Effector memory CD4-positive, alpha-beta T cell (primary cell): ENCODE measurements around the gene PLEKHG3.
A peak's percentile ranks its signal among the peaks of the same experiment; 100 is the strongest.

ENCODE experiments used
- DNase-seq, 3 donors: peaks; one replicate each; pipeline ENCODE4 v3.0.0-alpha.2; 2020
- H3K27ac ChIP-seq: 2 replicates; pipeline ENCODE4 v1.7.0; 2013; ENCODE audit warnings: mild to moderate bottlenecking, low read length, moderate library complexity; ENCODE audit not compliant: insufficient read depth, poor library complexity, severe bottlenecking
- H3K27me3 ChIP-seq: replicated peaks from 2 replicates; pipeline ENCODE4 v1.7.0; 2013; ENCODE audit warnings: mild to moderate bottlenecking, low read length; ENCODE audit not compliant: insufficient read depth, control insufficient read depth, poor library complexity, severe bottlenecking
- H3K36me3 ChIP-seq: 2 replicates; pipeline ENCODE4 v1.7.0; 2013; ENCODE audit warnings: mild to moderate bottlenecking, low read length, moderate library complexity; ENCODE audit not compliant: control insufficient read depth, insufficient read depth
- H3K4me1 ChIP-seq: 2 replicates; pipeline ENCODE4 v1.7.0; 2013; ENCODE audit warnings: low read length, mild to moderate bottlenecking; ENCODE audit not compliant: control insufficient read depth, insufficient read depth, poor library complexity, severe bottlenecking
- H3K4me3 ChIP-seq: 2 replicates; pipeline ENCODE4 v1.7.0; 2013; ENCODE audit warnings: low read length, low read depth, mild to moderate bottlenecking; ENCODE audit not compliant: insufficient read depth, poor library complexity, severe bottlenecking
- H3K9me3 ChIP-seq: 2 replicates; pipeline ENCODE4 v1.7.0; 2013; ENCODE audit warnings: mild to moderate bottlenecking, low read length, moderate library complexity; ENCODE audit not compliant: control insufficient read depth

Gene PLEKHG3

GRCh38 chr14:64758691-64759554 lies 54.7 kb downstream of the PLEKHG3 start:
- H3K27ac ChIP-seq = peak overlapping the region; percentile 70
- no peak overlapping the region for H3K4me3 ChIP-seq
- H3K4me1 ChIP-seq = peaks cover 84% of the 10 kb centered on the region
- no peaks in the 10 kb centered on the region for H3K36me3 ChIP-seq
- H3K9me3 ChIP-seq = no peaks in the 10 kb centered on the region
- no peak for DNase-seq
- H3K27me3 ChIP-seq = no peaks in the 10 kb centered on the region

GRCh38 chr14:64759555-64759938 lies 55.3 kb downstream of the PLEKHG3 start:
- no peaks in the 10 kb centered on the region for H3K36me3 ChIP-seq
- peaks cover 87% of the 10 kb centered on the region for H3K4me1 ChIP-seq
- no peaks in the 10 kb centered on the region for H3K9me3 ChIP-seq
- no peak for DNase-seq
- H3K27me3 ChIP-seq = no peaks in the 10 kb centered on the region
- no peak overlapping the region for H3K27ac ChIP-seq
- H3K4me3 ChIP-seq = no peak overlapping the region

- Histone ChIP-seq H3K9me3 (no peaks in the 10 kb centered on the region), H3K36me3 (no peaks in the 10 kb centered on the region), H3K27ac (no peak overlapping the region), H3K27me3 (no peaks in the 10 kb centered on the region), H3K4me3 (no peak overlapping the region), H3K4me1 (peaks cover 82% of the 10 kb centered on the region)
- DNase-seq = peak; percentile 37 to 56 (median 37)
These were observed 56.0 kb downstream of the PLEKHG3 start for GRCh38 chr14:64760146-64760755.

- no peak for DNase-seq
- H3K27me3 ChIP-seq = no peaks in the 10 kb centered on the region
- H3K36me3 ChIP-seq = no peaks in the 10 kb centered on the region
- H3K4me3 ChIP-seq = no peak overlapping the region
- H3K4me1 ChIP-seq = peaks cover 78% of the 10 kb centered on the region
- H3K27ac ChIP-seq = no peak overlapping the region
- no peaks in the 10 kb centered on the region for H3K9me3 ChIP-seq
These were observed 56.7 kb downstream of the PLEKHG3 start for GRCh38 chr14:64760916-64761315.

GRCh38 chr14:64761441-64762043 lies 57.3 kb downstream of the PLEKHG3 start:
- DNase-seq = no peak
- H3K4me1 ChIP-seq = peaks cover 76% of the 10 kb centered on the region

GRCh38 chr14:64762044-64763034 lies 58.1 kb downstream of the PLEKHG3 start:
- H3K9me3 ChIP-seq = no peaks in the 10 kb centered on the region
- no peaks in the 10 kb centered on the region for H3K27me3 ChIP-seq
- peak; percentile 20 to 43 (median 29) for DNase-seq
- H3K4me3 ChIP-seq = no peak overlapping the region
- H3K27ac ChIP-seq = no peak overlapping the region
- peaks cover 68% of the 10 kb centered on the region for H3K4me1 ChIP-seq
- H3K36me3 ChIP-seq = no peaks in the 10 kb centered on the region

More at GRCh38 chr14:64761441-64762043, 57.3 kb downstream of the PLEKHG3 start:
- H3K9me3 ChIP-seq = no peaks in the 10 kb centered on the region
- H3K27ac ChIP-seq = no peak overlapping the region
- H3K27me3 ChIP-seq = no peaks in the 10 kb centered on the region
- no peak overlapping the region for H3K4me3 ChIP-seq
- no peaks in the 10 kb centered on the region for H3K36me3 ChIP-seq

GRCh38 chr14:64763085-64763782 lies 59.0 kb downstream of the PLEKHG3 start:
- DNase-seq = no peak
- H3K36me3 ChIP-seq = no peaks in the 10 kb centered on the region
- H3K4me3 ChIP-seq = no peak overlapping the region
- H3K27me3 ChIP-seq = no peaks in the 10 kb centered on the region
- peaks cover 59% of the 10 kb centered on the region for H3K4me1 ChIP-seq
- H3K27ac ChIP-seq = no peak overlapping the region
- H3K9me3 ChIP-seq = no peaks in the 10 kb centered on the region

GRCh38 chr14:64763801-64764621 lies 59.8 kb downstream of the PLEKHG3 start:
- H3K36me3 ChIP-seq = no peaks in the 10 kb centered on the region
- no peaks in the 10 kb centered on the region for H3K27me3 ChIP-seq
- no peak for DNase-seq
- no peak overlapping the region for H3K4me3 ChIP-seq
- peak overlapping the region; percentile 46 for H3K27ac ChIP-seq
- H3K4me1 ChIP-seq = peaks cover 51% of the 10 kb centered on the region
- no peaks in the 10 kb centered on the region for H3K9me3 ChIP-seq
